Measurements from ENCODE around the gene LRRC56. TPM values are rescaled to one million over a fixed set of nuclear protein-coding genes. Genes with fewer than 3 reads are reported as not detected.

LRRC56 gene
- 0.55 TPM for polyA plus RNA-seq (2013, experiment 1 of 2)
- polyA plus RNA-seq (2013, experiment 2 of 2): 1.0 TPM

DNA sequence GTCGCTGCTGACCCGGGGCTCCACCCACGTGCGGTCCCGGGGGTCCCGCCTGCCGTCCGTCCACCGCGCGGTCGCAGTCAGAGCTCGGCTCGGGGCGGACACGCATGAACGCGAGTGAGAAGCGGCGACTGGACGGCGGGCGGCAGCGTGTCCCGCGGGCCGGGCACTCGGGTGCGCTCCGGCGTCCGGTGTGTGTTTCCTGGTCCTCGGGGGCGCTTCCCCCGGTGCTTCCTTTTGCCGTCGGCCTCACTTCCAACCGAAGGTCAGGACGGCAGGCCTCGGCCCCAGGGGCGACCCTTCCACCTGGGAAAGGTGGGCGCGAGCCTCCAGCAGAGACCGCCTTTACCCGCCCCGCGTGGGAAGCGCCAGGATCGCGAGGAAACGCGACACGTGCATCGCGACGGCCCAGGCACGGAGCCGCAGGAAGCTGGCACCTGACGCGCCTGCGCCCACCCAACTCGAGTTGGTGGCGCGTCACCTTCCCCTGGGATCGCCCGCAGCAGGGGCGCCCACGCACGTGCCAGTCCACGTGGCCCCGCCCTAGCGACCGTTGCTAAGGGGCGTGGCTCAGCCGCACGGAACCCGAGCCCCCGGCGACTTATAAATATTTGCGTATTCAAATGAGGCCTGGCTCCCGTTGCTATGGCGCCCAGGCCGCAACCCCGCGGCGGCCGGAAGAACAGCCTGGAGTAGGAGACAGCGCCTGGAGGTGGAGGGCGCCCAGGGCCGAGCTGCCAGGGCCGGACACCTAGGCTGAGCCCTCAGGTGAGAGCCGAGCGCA is at the start of gene LRRC56:
Gene LRRC56 (plus strand): TSS at position 687 of the 781 bp plus-strand sequence. CDS start 3,158 bp downstream, outside the sequence.
- H3K4me1 ChIP-seq (ENCODE audit: insufficient read depth, low read length): peaks cover 4% of the 10 kb centered on the region; the same call in 1 of the 2 replicates
- peak within 1 kb of the TSS; percentile 81 for H3K4me3 ChIP-seq (ENCODE audit: low read length)
- H3K9me3 ChIP-seq (ENCODE audit: insufficient read depth, low read depth, low read length): no peaks in the 10 kb centered on the region
- H3K9ac ChIP-seq (ENCODE audit: low read depth, low read length): peak within 1 kb of the TSS; percentile 57; the same call in 1 of the 2 replicates
- H3K27me3 ChIP-seq (ENCODE audit: insufficient read depth, low read length): peaks cover 23% of the 10 kb centered on the region
- peaks cover 16% of the 10 kb centered on the region for H3K36me3 ChIP-seq (ENCODE audit: insufficient read depth, low read length)
- 3% methylated on average over 93 of the region's 93 CpGs for whole genome bisulfite sequencing
- H3K27ac ChIP-seq (ENCODE audit: low read depth, low read length): no peak within 1 kb of the TSS; the same call in 1 of the 2 replicates

DNA sequence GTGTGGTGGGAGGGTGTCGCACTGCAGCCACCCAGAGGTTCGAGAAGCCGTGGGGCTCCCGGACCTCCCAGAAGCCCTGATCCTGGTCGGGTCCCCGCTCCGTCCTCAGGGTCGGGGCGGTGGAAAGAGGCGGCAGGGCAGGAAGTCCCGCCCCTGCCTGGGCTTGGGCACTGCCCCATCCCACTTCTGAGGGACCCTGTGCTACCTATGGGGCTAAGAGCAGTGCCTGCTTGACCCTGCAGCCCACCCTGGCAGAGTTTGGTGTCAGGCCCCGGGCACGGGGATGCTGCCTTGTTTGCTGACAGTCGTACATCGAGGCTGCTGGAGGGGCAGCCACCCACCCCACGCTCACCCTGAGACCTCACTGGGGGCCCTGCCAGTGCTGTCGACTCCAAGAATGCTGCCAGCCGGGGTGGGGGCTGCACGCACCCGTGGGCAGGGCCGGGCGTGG is 49.7 kb upstream of the LRRC56 start:
- Histone ChIP-seq H3K27ac (ENCODE audit: low read depth, low read length) (no peak overlapping the region), H3K9ac (ENCODE audit: low read depth, low read length) (no peak overlapping the region), H3K4me3 (ENCODE audit: low read length) (no peak overlapping the region), H3K27me3 (ENCODE audit: insufficient read depth, low read length) (no peaks in the 10 kb centered on the region), H3K4me1 (ENCODE audit: insufficient read depth, low read length) (no peaks in the 10 kb centered on the region), H3K36me3 (ENCODE audit: insufficient read depth, low read length) (peaks cover 21% of the 10 kb centered on the region), H3K9me3 (ENCODE audit: insufficient read depth, low read depth, low read length) (no peaks in the 10 kb centered on the region)
- 92% methylated on average over 22 of the region's 22 CpGs for WGBS

GRCh38 chr11:488062-488461 is 49.3 kb upstream of the LRRC56 start:
- WGBS: 91% methylated on average over 25 of the region's 25 CpGs
- Histone ChIP-seq H3K9me3 (ENCODE audit: insufficient read depth, low read depth, low read length) (no peaks in the 10 kb centered on the region), H3K27me3 (ENCODE audit: insufficient read depth, low read length) (no peaks in the 10 kb centered on the region), H3K4me1 (ENCODE audit: insufficient read depth, low read length) (no peaks in the 10 kb centered on the region), H3K27ac (ENCODE audit: low read depth, low read length) (no peak overlapping the region), H3K36me3 (ENCODE audit: insufficient read depth, low read length) (peaks cover 21% of the 10 kb centered on the region), H3K4me3 (ENCODE audit: low read length) (no peak overlapping the region), H3K9ac (ENCODE audit: low read depth, low read length) (no peak overlapping the region)

- H3K9me3 ChIP-seq (ENCODE audit: insufficient read depth, low read depth, low read length): no peaks in the 10 kb centered on the region
- H3K36me3 ChIP-seq (ENCODE audit: insufficient read depth, low read length): peaks cover 21% of the 10 kb centered on the region
- 94% methylated on average over 19 of the region's 19 CpGs for WGBS
- H3K27ac ChIP-seq (ENCODE audit: low read depth, low read length): no peak overlapping the region
- H3K4me3 ChIP-seq (ENCODE audit: low read length): no peak overlapping the region
- H3K9ac ChIP-seq (ENCODE audit: low read depth, low read length): no peak overlapping the region
- no peaks in the 10 kb centered on the region for H3K27me3 ChIP-seq (ENCODE audit: insufficient read depth, low read length)
- no peaks in the 10 kb centered on the region for H3K4me1 ChIP-seq (ENCODE audit: insufficient read depth, low read length)
Measured at GRCh38 chr11:488579-488978, 48.7 kb upstream of the LRRC56 start.

- no peak overlapping the region for H3K9ac ChIP-seq (ENCODE audit: low read depth, low read length)
- 95% methylated on average over 19 of the region's 19 CpGs for WGBS
- no peak overlapping the region for H3K27ac ChIP-seq (ENCODE audit: low read depth, low read length)
- H3K27me3 ChIP-seq (ENCODE audit: insufficient read depth, low read length): no peaks in the 10 kb centered on the region
- H3K4me1 ChIP-seq (ENCODE audit: insufficient read depth, low read length): no peaks in the 10 kb centered on the region
- no peak overlapping the region for H3K4me3 ChIP-seq (ENCODE audit: low read length)
- no peaks in the 10 kb centered on the region for H3K9me3 ChIP-seq (ENCODE audit: insufficient read depth, low read depth, low read length)
- peaks cover 21% of the 10 kb centered on the region for H3K36me3 ChIP-seq (ENCODE audit: insufficient read depth, low read length)
Measured at GRCh38 chr11:488992-489391, 48.3 kb upstream of the LRRC56 start.

GRCh38 chr11:489610-490185 is 47.6 kb upstream of the LRRC56 start:
- no peaks in the 10 kb centered on the region for H3K4me1 ChIP-seq (ENCODE audit: insufficient read depth, low read length)
- no peaks in the 10 kb centered on the region for H3K9me3 ChIP-seq (ENCODE audit: insufficient read depth, low read depth, low read length)
- no peak overlapping the region for H3K9ac ChIP-seq (ENCODE audit: low read depth, low read length)
- no peak overlapping the region for H3K27ac ChIP-seq (ENCODE audit: low read depth, low read length)
- H3K36me3 ChIP-seq (ENCODE audit: insufficient read depth, low read length): peaks cover 21% of the 10 kb centered on the region
- WGBS: 96% methylated on average over 37 of the region's 37 CpGs
- H3K27me3 ChIP-seq (ENCODE audit: insufficient read depth, low read length): no peaks in the 10 kb centered on the region
- no peak overlapping the region for H3K4me3 ChIP-seq (ENCODE audit: low read length)

GRCh38 chr11:490186-490929 is 47.0 kb upstream of the LRRC56 start:
- H3K27ac ChIP-seq (ENCODE audit: low read depth, low read length): no peak overlapping the region
- H3K9me3 ChIP-seq (ENCODE audit: insufficient read depth, low read depth, low read length): no peaks in the 10 kb centered on the region
- H3K4me3 ChIP-seq (ENCODE audit: low read length): no peak overlapping the region
- no peaks in the 10 kb centered on the region for H3K4me1 ChIP-seq (ENCODE audit: insufficient read depth, low read length)
- H3K36me3 ChIP-seq (ENCODE audit: insufficient read depth, low read length): peaks cover 21% of the 10 kb centered on the region
- H3K27me3 ChIP-seq (ENCODE audit: insufficient read depth, low read length): no peaks in the 10 kb centered on the region
- WGBS: 95% methylated on average over 38 of the region's 38 CpGs
- no peak overlapping the region for H3K9ac ChIP-seq (ENCODE audit: low read depth, low read length)

GRCh38 chr11:490930-491260 is 46.4 kb upstream of the LRRC56 start:
- Histone ChIP-seq H3K4me3 (ENCODE audit: low read length) (no peak overlapping the region), H3K27ac (ENCODE audit: low read depth, low read length) (no peak overlapping the region), H3K9ac (ENCODE audit: low read depth, low read length) (no peak overlapping the region), H3K27me3 (ENCODE audit: insufficient read depth, low read length) (no peaks in the 10 kb centered on the region), H3K4me1 (ENCODE audit: insufficient read depth, low read length) (no peaks in the 10 kb centered on the region), H3K9me3 (ENCODE audit: insufficient read depth, low read depth, low read length) (no peaks in the 10 kb centered on the region), H3K36me3 (ENCODE audit: insufficient read depth, low read length) (peaks cover 22% of the 10 kb centered on the region)
- 97% methylated on average over 15 of the region's 15 CpGs for WGBS

- H3K27me3 ChIP-seq (ENCODE audit: insufficient read depth, low read length): no peaks in the 10 kb centered on the region
- no peak overlapping the region for H3K4me3 ChIP-seq (ENCODE audit: low read length)
- no peak overlapping the region for H3K27ac ChIP-seq (ENCODE audit: low read depth, low read length)
- no peak overlapping the region for H3K9ac ChIP-seq (ENCODE audit: low read depth, low read length)
- 96% methylated on average over 7 of the region's 7 CpGs for WGBS
- no peaks in the 10 kb centered on the region for H3K4me1 ChIP-seq (ENCODE audit: insufficient read depth, low read length)
- peaks cover 25% of the 10 kb centered on the region for H3K36me3 ChIP-seq (ENCODE audit: insufficient read depth, low read length)
- H3K9me3 ChIP-seq (ENCODE audit: insufficient read depth, low read depth, low read length): no peaks in the 10 kb centered on the region
Measured at GRCh38 chr11:491358-491757, 46.0 kb upstream of the LRRC56 start.

- Histone ChIP-seq H3K27ac (ENCODE audit: low read depth, low read length) (no peak overlapping the region), H3K36me3 (ENCODE audit: insufficient read depth, low read length) (peaks cover 37% of the 10 kb centered on the region)
- 94% methylated on average over 32 of the region's 32 CpGs for WGBS
Measured at GRCh38 chr11:492427-493226, 44.7 kb upstream of the LRRC56 start.

More at GRCh38 chr11:492427-493226, 44.7 kb upstream of the LRRC56 start:
- H3K27me3 ChIP-seq (ENCODE audit: insufficient read depth, low read length): no peaks in the 10 kb centered on the region
- H3K9ac ChIP-seq (ENCODE audit: low read depth, low read length): no peak overlapping the region
- H3K4me3 ChIP-seq (ENCODE audit: low read length): no peak overlapping the region
- H3K4me1 ChIP-seq (ENCODE audit: insufficient read depth, low read length): no peaks in the 10 kb centered on the region
- H3K9me3 ChIP-seq (ENCODE audit: insufficient read depth, low read depth, low read length): peaks cover 11% of the 10 kb centered on the region
